ENCODE measurements around the gene STX18. TPM values are rescaled to one million over a fixed set of nuclear protein-coding genes. Genes with fewer than 3 reads are reported as not detected.

Gene STX18
- total RNA-seq, 1 donor from 2014 or later: 41.7 TPM

GRCh38 chr4:4395371-4395770 lies 146.5 kb downstream of the STX18 start:
- no peak for DNase-seq (ENCODE audit: low spot score in 2 of 2, unreplicated experiment in 2 of 2)
- TF ChIP-seq, protein P1, sequence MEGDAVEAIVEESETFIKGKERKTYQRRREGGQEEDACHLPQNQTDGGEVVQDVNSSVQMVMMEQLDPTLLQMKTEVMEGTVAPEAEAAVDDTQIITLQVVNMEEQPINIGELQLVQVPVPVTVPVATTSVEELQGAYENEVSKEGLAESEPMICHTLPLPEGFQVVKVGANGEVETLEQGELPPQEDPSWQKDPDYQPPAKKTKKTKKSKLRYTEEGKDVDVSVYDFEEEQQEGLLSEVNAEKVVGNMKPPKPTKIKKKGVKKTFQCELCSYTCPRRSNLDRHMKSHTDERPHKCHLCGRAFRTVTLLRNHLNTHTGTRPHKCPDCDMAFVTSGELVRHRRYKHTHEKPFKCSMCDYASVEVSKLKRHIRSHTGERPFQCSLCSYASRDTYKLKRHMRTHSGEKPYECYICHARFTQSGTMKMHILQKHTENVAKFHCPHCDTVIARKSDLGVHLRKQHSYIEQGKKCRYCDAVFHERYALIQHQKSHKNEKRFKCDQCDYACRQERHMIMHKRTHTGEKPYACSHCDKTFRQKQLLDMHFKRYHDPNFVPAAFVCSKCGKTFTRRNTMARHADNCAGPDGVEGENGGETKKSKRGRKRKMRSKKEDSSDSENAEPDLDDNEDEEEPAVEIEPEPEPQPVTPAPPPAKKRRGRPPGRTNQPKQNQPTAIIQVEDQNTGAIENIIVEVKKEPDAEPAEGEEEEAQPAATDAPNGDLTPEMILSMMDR (IDR thresholded peaks at IDR 0.05; ENCODE audit: unreplicated experiment): no peak
- Mint-ChIP-seq H3K27ac (no peak overlapping the region), H3K9me3 (peaks cover 9% of the 10 kb centered on the region), H3K36me3 (peaks cover 53% of the 10 kb centered on the region), H3K27me3 (ENCODE audit: low read depth) (no peaks in the 10 kb centered on the region), H3K4me1 (peaks cover 4% of the 10 kb centered on the region), H3K4me3 (no peak overlapping the region)

DNA sequence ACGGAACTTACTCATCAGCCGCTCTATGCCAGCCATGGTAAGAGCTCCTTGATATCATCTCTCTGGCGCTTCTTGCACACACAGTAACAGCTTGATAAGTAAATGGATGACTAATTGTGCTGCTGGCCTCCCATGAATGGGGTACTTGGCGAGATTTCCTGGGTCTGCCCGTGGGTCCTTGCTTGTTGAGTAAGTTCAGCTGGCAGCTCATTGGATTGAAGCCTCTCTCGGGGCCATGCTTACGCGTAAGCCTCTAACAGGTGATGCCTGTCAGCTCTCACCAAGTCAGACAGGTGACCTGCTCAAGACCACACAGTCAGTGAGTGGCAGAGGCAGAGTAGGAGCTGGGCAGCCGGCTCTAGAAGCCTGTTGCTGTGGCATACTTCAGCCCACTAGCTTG lies 147.2 kb downstream of the STX18 start:
- DNase-seq (ENCODE audit: low spot score in 2 of 2, unreplicated experiment in 2 of 2): no peak
- H3K27ac Mint-ChIP-seq: no peak overlapping the region
- peaks cover 4% of the 10 kb centered on the region for H3K4me1 Mint-ChIP-seq

DNA sequence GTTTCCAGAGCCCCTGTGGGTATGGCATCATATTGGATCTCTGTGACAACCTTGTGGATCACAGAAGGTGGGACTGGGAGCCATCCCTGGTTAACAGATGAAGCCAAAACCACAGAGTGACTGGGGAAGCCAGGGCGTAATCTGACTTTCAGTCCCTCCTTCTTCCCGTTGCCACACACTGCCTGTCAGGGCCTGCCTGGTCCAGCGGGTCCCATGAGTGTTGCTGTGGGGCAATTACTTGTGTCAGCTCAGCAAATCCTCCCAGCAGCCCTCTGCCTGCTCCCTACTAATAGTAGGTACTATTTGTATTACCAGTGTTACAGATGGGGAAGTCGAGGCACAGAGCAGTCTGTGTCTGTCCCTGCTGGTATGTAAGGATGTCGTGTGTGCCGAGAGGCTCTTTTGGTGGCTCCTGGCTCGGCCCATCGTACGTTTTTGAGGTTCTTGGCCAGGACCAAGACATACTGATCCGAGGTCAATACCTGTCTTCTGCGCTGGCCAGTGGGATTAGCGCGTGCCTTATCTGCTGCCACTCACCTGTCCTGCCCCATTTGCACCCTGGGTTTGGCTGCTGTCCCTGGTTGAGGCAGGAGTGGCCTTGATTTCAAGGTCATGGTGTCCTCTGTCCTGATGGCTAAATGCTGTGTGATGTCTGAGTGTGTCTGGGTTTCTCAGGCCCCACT lies 149.2 kb downstream of the STX18 start:
- H3K27me3 Mint-ChIP-seq (ENCODE audit: low read depth): peaks cover 9% of the 10 kb centered on the region
- peaks cover 9% of the 10 kb centered on the region for H3K4me1 Mint-ChIP-seq
- DNase-seq (ENCODE audit: low spot score in 2 of 2, unreplicated experiment in 2 of 2): no peak
- H3K9me3 Mint-ChIP-seq: no peaks in the 10 kb centered on the region
- H3K4me3 Mint-ChIP-seq: no peak overlapping the region
- H3K36me3 Mint-ChIP-seq: peaks cover 30% of the 10 kb centered on the region
- TF ChIP-seq, protein P1 (IDR thresholded peaks at IDR 0.05; ENCODE audit: unreplicated experiment): no peak
- H3K27ac Mint-ChIP-seq: no peak overlapping the region

More for the DNA sequence above, 147.2 kb downstream of the STX18 start:
- H3K36me3 Mint-ChIP-seq: peaks cover 45% of the 10 kb centered on the region
- H3K9me3 Mint-ChIP-seq: peaks cover 3% of the 10 kb centered on the region
- peaks cover 1% of the 10 kb centered on the region for H3K27me3 Mint-ChIP-seq (ENCODE audit: low read depth)
- TF ChIP-seq, protein P1 (IDR thresholded peaks at IDR 0.05; ENCODE audit: unreplicated experiment): no peak
- no peak overlapping the region for H3K4me3 Mint-ChIP-seq

DNA sequence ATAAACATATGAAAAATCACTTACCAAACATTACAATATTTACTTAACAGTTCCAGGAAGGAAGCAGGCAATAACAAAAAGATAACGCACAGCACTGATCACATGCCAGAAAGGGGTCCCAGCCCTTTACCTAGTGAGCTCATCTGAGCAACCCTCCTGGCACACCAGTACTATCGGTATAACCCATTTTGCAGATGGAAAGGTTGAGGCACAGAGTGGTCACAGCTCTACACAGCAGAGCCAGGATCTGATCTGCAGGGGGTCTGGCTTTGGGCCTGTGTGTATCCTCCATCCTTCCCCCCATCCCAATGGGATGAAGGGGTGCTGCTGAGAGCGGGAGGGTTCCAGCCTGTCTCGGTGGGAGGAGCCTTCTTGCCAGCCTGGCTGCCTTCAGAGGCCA lies 150.0 kb downstream of the STX18 start:
- H3K9me3 Mint-ChIP-seq: no peaks in the 10 kb centered on the region
- no peak overlapping the region for H3K4me3 Mint-ChIP-seq
- no peak overlapping the region for H3K27ac Mint-ChIP-seq
- H3K4me1 Mint-ChIP-seq: peaks cover 9% of the 10 kb centered on the region
- H3K27me3 Mint-ChIP-seq (ENCODE audit: low read depth): peaks cover 9% of the 10 kb centered on the region
- DNase-seq (ENCODE audit: low spot score in 2 of 2, unreplicated experiment in 2 of 2): no peak
- peaks cover 27% of the 10 kb centered on the region for H3K36me3 Mint-ChIP-seq
- TF ChIP-seq, protein P1 (IDR thresholded peaks at IDR 0.05; ENCODE audit: unreplicated experiment): no peak

- Mint-ChIP-seq H3K27me3 (ENCODE audit: low read depth) (peaks cover 15% of the 10 kb centered on the region), H3K4me1 (peaks cover 9% of the 10 kb centered on the region), H3K27ac (no peak overlapping the region), H3K4me3 (no peak overlapping the region), H3K9me3 (no peaks in the 10 kb centered on the region), H3K36me3 (peaks cover 27% of the 10 kb centered on the region)
- TF ChIP-seq, protein P1 (IDR thresholded peaks at IDR 0.05; ENCODE audit: unreplicated experiment): no peak
- no peak for DNase-seq (ENCODE audit: low spot score in 2 of 2, unreplicated experiment in 2 of 2)
Measured at GRCh38 chr4:4390515-4391240, 151.2 kb downstream of the STX18 start.

Measured in mesothelial cell of epicardium (in vitro differentiated cells).